GM12874 (cell line): ENCODE results near the gene FAM13A.

Source experiments
- CTCF ChIP-seq: IDR thresholded peaks from 2 replicates; pipeline ENCODE4 v1.5.1; 2011; ENCODE audit warnings: low read depth, mild to moderate bottlenecking, control low read depth, low read length, moderate library complexity; ENCODE audit not compliant: insufficient read depth

Gene FAM13A

GRCh38 chr4:88965053-88965452 is 91.9 kb downstream of the FAM13A start:
- no peak for TF ChIP-seq CTCF

- TF ChIP-seq CTCF = no peak
These were observed 92.5 kb downstream of the FAM13A start for GRCh38 chr4:88964450-88964849.

- TF ChIP-seq CTCF = no peak
These were observed 93.2 kb downstream of the FAM13A start for GRCh38 chr4:88963817-88964216.

- TF ChIP-seq CTCF = no peak
These were observed 94.6 kb downstream of the FAM13A start for GRCh38 chr4:88962396-88962795.

GRCh38 chr4:88960576-88960975 is 96.4 kb downstream of the FAM13A start:
- no peak for TF ChIP-seq CTCF

- no peak for TF ChIP-seq CTCF
These were observed 98.9 kb downstream of the FAM13A start for GRCh38 chr4:88958080-88958479.

GRCh38 chr4:88957570-88957969 is 99.4 kb downstream of the FAM13A start:
- no peak for TF ChIP-seq CTCF
